HepG2 (cell line): Measurements from ENCODE around the gene ARPP21. TPM values are rescaled to one million over a fixed set of nuclear protein-coding genes. Genes with fewer than 3 reads are reported as not detected.

Experiments
- ATAC-seq: fragments of 200-7000 bp; cut with Tn5 transposase; 3 replicates; pipeline ENCODE4 v1.9.1; 2020; ENCODE audit warnings: mild to moderate bottlenecking, moderate library complexity
- BruUV-seq: library from RNA; stranded (reverse); fragments of 400-500 nt; replicated peaks from 2 replicates; lab custom pipeline; 2021; lab: Mats Ljungman, UMichigan
- CTCF ChIA-PET: fragments of 300-600 bp; formaldehyde crosslinking; extraction: SDS; loops from one replicate; lab custom pipeline; 2021; ENCODE audit warnings: low total read pairs, inconsistent platforms, low intra/inter-chr PET ratio; lab: Yijun Ruan, JAX
- POLR2A ChIA-PET: fragments of 350-600 bp; sonication (Branson Sonifier 250); formaldehyde crosslinking; loops from one replicate; lab custom pipeline; 2020; ENCODE audit warnings: antibody characterized with exemption, inconsistent platforms; lab: Yijun Ruan, JAX
- DNase-seq: peaks from one replicate; pipeline ENCODE4 v3.0.0-alpha.2; 2015; ENCODE audit warnings: low spot score
- FAIRE-seq: peaks from 3 replicates; lab custom pipeline; 2011; peaks lifted over from hg19 to GRCh38; lab: Jason Lieb, UNC
- H2AFZ ChIP-seq: one replicate; pipeline ENCODE4 v1.6.1; 2011; ENCODE audit warnings: low read length, inconsistent platforms
- H3K27ac ChIP-seq: fragments of 300-600 bp; 3 replicates; pipeline ENCODE4 v1.8.0; 2011; ENCODE audit warnings: mixed run types, mild to moderate bottlenecking, mixed read lengths, low read length, inconsistent platforms; ENCODE audit not compliant: insufficient read depth; ENCODE audit errors: extremely low read length
- H3K27me3 ChIP-seq, 2 experiments: fragments of 200-600 bp in 1 of 2; 2 replicates in 1 of 2; 3 replicates in 1 of 2; pipeline versions ENCODE4 v1.6.0 to v1.8.0; 2011; ENCODE audit warnings: low read length in 2 of 2, mild to moderate bottlenecking in 2 of 2, moderate library complexity in 2 of 2, inconsistent platforms in 1 of 2; ENCODE audit not compliant: insufficient read depth in 2 of 2, control insufficient read depth in 1 of 2
- H3K36me3 ChIP-seq, 2 experiments: fragments of 200-600 bp in 1 of 2; replicated peaks in 1 of 2; 2 replicates in 1 of 2; 3 replicates in 1 of 2; pipeline versions ENCODE4 v1.5.1 to v1.8.0; 2011; ENCODE audit warnings: low read length in 2 of 2, inconsistent platforms in 1 of 2; ENCODE audit not compliant: insufficient read depth in 2 of 2, control insufficient read depth in 1 of 2
- H3K4me1 ChIP-seq: 2 replicates; pipeline ENCODE4 v1.5.1; 2012; ENCODE audit warnings: low read length, inconsistent platforms; ENCODE audit not compliant: insufficient read depth
- H3K4me2 ChIP-seq: 2 replicates; pipeline ENCODE4 v1.6.0; 2011; ENCODE audit warnings: low read depth, low read length, inconsistent platforms
- H3K4me3 ChIP-seq, 3 experiments: fragments of 200-600 bp in 1 of 3; sonication (generic), shearing (Covaris generic) in 1 of 3; replicated peaks in 1 of 3; 2 replicates each; pipeline ENCODE4 v1.5.1; 2011 to 2016; ENCODE audit warnings: low read length in 3 of 3, inconsistent platforms in 2 of 3, low read depth in 2 of 3, mild to moderate bottlenecking in 2 of 3, control low read depth in 1 of 3, mixed read lengths in 1 of 3; ENCODE audit not compliant: insufficient read depth in 1 of 3
- H3K79me2 ChIP-seq: one replicate; pipeline ENCODE4 v1.6.1; 2011; ENCODE audit warnings: low read length, inconsistent platforms; ENCODE audit not compliant: insufficient read depth
- H3K9ac ChIP-seq: 2 replicates; pipeline ENCODE4 v1.6.0; 2011; ENCODE audit warnings: mild to moderate bottlenecking, low read depth, low read length, inconsistent platforms; ENCODE audit not compliant: insufficient read depth
- H3K9me3 ChIP-seq: 2 replicates; pipeline ENCODE4 v1.5.1; 2012; ENCODE audit warnings: mild to moderate bottlenecking, low read length
- H4K20me1 ChIP-seq: 2 replicates; pipeline ENCODE4 v1.6.0; 2011; ENCODE audit warnings: inconsistent platforms, mild to moderate bottlenecking, low read length, moderate library complexity; ENCODE audit not compliant: insufficient read depth
- AKAP8 ChIP-seq: sonication (generic); formaldehyde crosslinking; IDR thresholded peaks from 2 replicates; pipeline ENCODE4 v1.5.1; 2020; ENCODE audit warnings: mild to moderate bottlenecking, missing genetic modification reagents
- DNMT1 ChIP-seq: sonication (generic); formaldehyde crosslinking; IDR thresholded peaks from 2 replicates; pipeline ENCODE4 v1.5.1; 2020; ENCODE audit warnings: mild to moderate bottlenecking, missing genetic modification reagents
- FOXP4 ChIP-seq: sonication (generic); formaldehyde crosslinking; IDR thresholded peaks from 2 replicates; pipeline ENCODE4 v1.4.0; 2020; ENCODE audit warnings: missing genetic modification reagents
- MEIS1 ChIP-seq: sonication (generic); formaldehyde crosslinking; IDR thresholded peaks from 2 replicates; pipeline ENCODE4 v1.9.0; 2021; ENCODE audit warnings: mild to moderate bottlenecking, missing genetic modification reagents, moderate library complexity, borderline replicate concordance
- RELA ChIP-seq: sonication (generic); formaldehyde crosslinking; IDR thresholded peaks from 2 replicates; pipeline ENCODE4 v1.4.0; 2020; ENCODE audit warnings: missing genetic modification reagents
- SP1 ChIP-seq, 2 experiments: fragments of 450-650 bp in 1 of 2; sonication (generic) in 1 of 2; formaldehyde crosslinking in 1 of 2; IDR thresholded peaks; 2 replicates each; pipeline versions ENCODE4 v1.4.0 to v1.6.1; 2016 to 2020; ENCODE audit warnings: missing genetic modification reagents in 1 of 2
- SRSF1 ChIP-seq: fragments of 200-400 bp; formaldehyde crosslinking; optimal IDR thresholded peaks from 2 replicates; pipeline ENCODE3; 2017; ENCODE audit warnings: mild to moderate bottlenecking, low read depth, low read length, moderate library complexity
- ZBTB26 ChIP-seq: IDR thresholded peaks from 2 replicates; pipeline ENCODE4 v1.6.1; 2016; ENCODE audit warnings: missing compliant biosample characterization, missing genetic modification reagents, borderline replicate concordance
- ZFP37 ChIP-seq: sonication (generic); formaldehyde crosslinking; IDR thresholded peaks from 2 replicates; pipeline ENCODE4 v1.4.0; 2020; ENCODE audit warnings: missing genetic modification reagents, borderline replicate concordance
- ZNF143 ChIP-seq: sonication (generic); formaldehyde crosslinking; IDR thresholded peaks from 2 replicates; pipeline ENCODE4 v1.4.0; 2020; ENCODE audit warnings: missing genetic modification reagents
- ZNF224 ChIP-seq: sonication (generic); formaldehyde crosslinking; IDR thresholded peaks from 2 replicates; pipeline ENCODE4 v1.5.0; 2020; ENCODE audit warnings: mild to moderate bottlenecking, missing genetic modification reagents
- ZNF282 ChIP-seq: fragments of 450-650 bp; IDR thresholded peaks from 2 replicates; pipeline ENCODE4 v1.6.1; 2018; ENCODE audit not compliant: partially characterized antibody
- ZNF343 ChIP-seq: sonication (generic); formaldehyde crosslinking; IDR thresholded peaks from 2 replicates; pipeline ENCODE4 v1.4.0; 2020; ENCODE audit warnings: mild to moderate bottlenecking, missing genetic modification reagents
- ZNF441 ChIP-seq: sonication (generic); formaldehyde crosslinking; IDR thresholded peaks from 2 replicates; pipeline ENCODE4 v1.7.0; 2021; ENCODE audit warnings: missing genetic modification reagents, borderline replicate concordance
- ZNF547 ChIP-seq: sonication (generic); formaldehyde crosslinking; IDR thresholded peaks from 2 replicates; pipeline ENCODE4 v1.5.1; 2020; ENCODE audit warnings: mild to moderate bottlenecking, missing genetic modification reagents
- ZNF574 ChIP-seq: sonication (generic); formaldehyde crosslinking; IDR thresholded peaks from 2 replicates; pipeline ENCODE4 v1.4.0; 2020; ENCODE audit warnings: missing genetic modification reagents
- ZNF674 ChIP-seq: sonication (generic); formaldehyde crosslinking; IDR thresholded peaks from 2 replicates; pipeline ENCODE4 v1.5.0; 2020; ENCODE audit warnings: low read depth, mild to moderate bottlenecking, missing genetic modification reagents
- ZSCAN5A ChIP-seq: sonication (generic); formaldehyde crosslinking; IDR thresholded peaks from 2 replicates; pipeline ENCODE4 v1.8.0; 2022; ENCODE audit warnings: mild to moderate bottlenecking, missing genetic modification reagents, borderline replicate concordance
- WGBS: methylation state at CpG from one replicate; pipeline ENCODE4 v1.1.6; 2017; ENCODE audit warnings: low lambda C conversion rate; 5-methylcytosine and 5-hydroxymethylcytosine counted together
- in situ Hi-C: cut with HindIII; loops from 2 replicates; pipeline ENCODE4 v1.10.0; 2017; ENCODE audit warnings: low pct_unique_long_range_greater_than_20kb; ENCODE audit not compliant: extremely low pct_ligation_motif_present
- intact Hi-C: fragments of 100-400 bp; cut with micrococcal nuclease; formaldehyde crosslinking; loops from one replicate; pipeline ENCODE4 v1.10.0; 2022; ENCODE audit not compliant: unreplicated experiment
- polyA plus RNA-seq, 8 experiments: library from polyadenylated mRNA; depleted of rRNA in 3 of 8; stranded (reverse) in 7 of 8; unstranded in 1 of 8; fragments of >200 nt; fragmentation: Illumina TruSeq in 4 of 8; extraction: Trizol in 4 of 8; gene quantifications; 2 replicates each; pipeline versions ENCODE4 v1.2.1 to v1.2.3, GENCODE V29; 2011 to 2016; ENCODE audit warnings: low read depth in 4 of 8, missing spikeins in 1 of 8, mixed read lengths in 1 of 8; ENCODE audit not compliant: insufficient read depth in 1 of 8
- total RNA-seq, 5 experiments: library from RNA; depleted of rRNA; stranded (reverse); fragments of >200 nt; fragmentation: Illumina TruSeq; extraction: Trizol; gene quantifications; 2 replicates each; pipeline ENCODE4 v1.2.3, GENCODE V29; 2016; ENCODE audit warnings: low read depth in 1 of 5

ARPP21 gene
- total and polyA plus RNA-seq, 2 of the 13 experiments (the other 11 are each of a cell fraction or from before 2014, with no cell fraction given), result not detected

GRCh38 chr3:35744419-35744818, 105.1 kb downstream of the ARPP21 start (continued):
- TF ChIP-seq AKAP8 (CRISPR knock-in tag), result no peak
- no peak for TF ChIP-seq DNMT1 (CRISPR knock-in tag)
- TF ChIP-seq MEIS1, result no peak
- no peak for TF ChIP-seq ZNF224 (CRISPR knock-in tag)
- no peak for TF ChIP-seq SRSF1
- no peak for TF ChIP-seq SP1 (IDR thresholded peaks at IDR 0.05)
- no peak for TF ChIP-seq SP1 (CRISPR knock-in tag; IDR thresholded peaks at IDR 0.05)
- no peak for TF ChIP-seq ZNF574
- TF ChIP-seq, all 625 proteins: peak for 0

GRCh38 chr3:35745351-35745750, 106.0 kb downstream of the ARPP21 start:
- no peaks in the 10 kb centered on the region for H3K36me3 ChIP-seq
- BruUV-seq, result no TSS peak
- ChIA-PET CTCF (no interaction called here), POLR2A (no interaction called here)
- no peak overlapping the region for H3K4me2 ChIP-seq
- ATAC-seq (no peak), FAIRE-seq (no peak), DNase-seq (no peak)
- intact Hi-C loops (no loop called here), in situ Hi-C loops (no loop called here)
- H3K4me3 ChIP-seq, result no peak overlapping the region
- H3K4me1 ChIP-seq, result no peaks in the 10 kb centered on the region
- no peaks in the 10 kb centered on the region for H3K79me2 ChIP-seq
- H3K27ac ChIP-seq, result no peak overlapping the region
- WGBS, result 0% methylated on average over 1 of the region's 1 CpG
- H3K9me3 ChIP-seq, result no peaks in the 10 kb centered on the region
- H4K20me1 ChIP-seq, result no peaks in the 10 kb centered on the region
- H3K27me3 ChIP-seq, result no peaks in the 10 kb centered on the region
- H2AFZ ChIP-seq, result no peak overlapping the region
- no peak overlapping the region for H3K9ac ChIP-seq
- TF ChIP-seq ZNF282 (no peak), ZNF143 (no peak), ZNF674 (CRISPR knock-in tag) (no peak), RELA (CRISPR knock-in tag) (no peak), ZNF343 (CRISPR knock-in tag) (no peak), ZBTB26 (CRISPR knock-in tag) (no peak), FOXP4 (no peak), ZFP37 (CRISPR knock-in tag) (no peak), ZNF547 (no peak), ZSCAN5A (CRISPR knock-in tag) (no peak), ZNF441 (CRISPR knock-in tag) (no peak)
